GM18867 (cell line): ENCODE measurements around the gene ITCH.
"Not testable (repeated sequence)": the region's sequence is repeated elsewhere in the genome, so short reads cannot be mapped to it uniquely, and the experiment has no call there.

Source experiments
- ATAC-seq: cut with Tn5 transposase; IDR thresholded peaks from one replicate; pipeline ENCODE4 v1.9.1; 2021; ENCODE audit warnings: mild to moderate bottlenecking, moderate library complexity; ENCODE audit not compliant: unreplicated experiment

The ITCH gene

DNA sequence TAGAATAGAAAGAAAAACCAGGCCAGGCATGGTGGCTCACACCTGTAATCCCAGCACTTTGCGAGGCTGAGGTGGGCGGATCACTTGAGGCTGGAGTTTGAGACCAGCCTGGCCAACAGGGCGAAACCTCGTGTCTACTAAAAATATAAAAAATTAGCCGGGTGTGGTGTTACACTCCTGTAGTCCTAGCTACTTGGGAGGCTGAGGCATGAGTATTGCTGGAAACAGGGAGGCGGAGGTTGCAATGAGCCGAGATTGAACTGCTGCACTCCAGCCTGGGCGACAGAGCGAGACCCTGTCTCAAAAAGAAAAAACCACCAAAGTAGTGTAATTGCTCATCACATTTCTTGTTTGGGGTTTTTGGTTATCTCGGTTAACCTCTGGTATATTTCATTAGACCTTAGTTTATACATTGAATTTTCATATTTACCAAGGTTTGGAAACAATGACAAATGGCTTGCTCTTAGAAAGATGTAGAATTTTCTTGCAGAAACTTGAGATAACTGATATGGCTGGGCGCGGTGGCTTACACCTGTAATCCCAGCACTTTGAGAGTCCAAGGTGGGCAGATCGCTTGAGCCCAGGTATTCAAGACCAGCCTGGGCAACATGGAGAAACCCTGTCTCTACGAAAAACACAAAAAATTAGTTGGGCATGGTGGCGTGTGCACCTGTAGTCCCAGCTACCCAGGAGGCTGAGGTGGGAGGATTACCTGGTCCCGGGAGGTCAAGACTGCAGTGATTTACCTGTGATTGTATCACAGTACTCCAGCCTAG is 14.2 kb downstream of the ITCH start:
- peak; percentile 50 for ATAC-seq

DNA sequence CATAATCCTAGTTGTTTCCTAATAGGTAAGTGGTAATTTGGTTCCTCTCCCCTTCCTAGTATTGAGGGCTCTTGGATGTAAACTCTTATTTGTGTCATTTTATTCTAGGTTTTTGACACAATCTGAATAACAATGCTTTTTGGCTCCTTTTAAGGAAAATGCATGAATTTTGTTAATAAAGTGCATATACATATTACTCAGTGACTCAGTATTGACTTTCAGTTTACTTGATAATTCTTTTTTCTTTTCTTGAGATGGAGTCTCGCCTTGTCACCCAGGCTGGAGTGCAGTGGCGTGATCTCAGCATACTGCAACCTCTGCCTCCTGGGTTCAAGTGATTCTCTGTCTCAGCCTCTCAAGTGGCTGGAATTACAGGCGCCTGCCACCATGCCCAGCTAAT is 19.1 kb downstream of the ITCH start:
- no peak for ATAC-seq

DNA sequence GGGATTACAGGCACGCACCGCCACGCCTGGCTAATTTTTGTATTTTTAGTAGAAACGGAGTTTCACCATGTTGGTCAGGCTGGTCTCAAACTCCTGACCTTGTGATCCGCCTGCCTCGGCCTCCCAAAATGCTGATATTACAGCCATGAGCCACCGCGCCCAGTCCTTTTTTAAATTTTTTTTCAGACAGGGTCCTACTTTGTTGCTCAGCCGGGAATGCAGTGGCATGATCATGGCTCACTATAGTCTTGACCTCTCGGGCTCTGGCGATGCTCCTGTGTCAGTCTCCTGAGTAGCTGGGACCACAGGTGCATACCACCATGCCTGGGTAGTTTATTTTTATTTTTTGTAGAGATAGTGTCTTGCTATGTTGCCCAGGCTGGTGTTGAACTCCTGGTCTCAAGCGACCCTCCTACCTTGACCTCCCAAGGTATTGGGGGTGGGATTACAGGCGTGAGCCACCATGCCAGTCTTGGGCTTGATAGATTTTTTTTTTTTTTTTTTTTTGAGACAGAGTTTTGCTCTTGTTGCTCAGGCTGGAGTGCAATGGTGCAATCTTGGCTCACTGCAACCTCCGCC is 19.9 kb downstream of the ITCH start:
- ATAC-seq: not testable (repeated sequence)

DNA sequence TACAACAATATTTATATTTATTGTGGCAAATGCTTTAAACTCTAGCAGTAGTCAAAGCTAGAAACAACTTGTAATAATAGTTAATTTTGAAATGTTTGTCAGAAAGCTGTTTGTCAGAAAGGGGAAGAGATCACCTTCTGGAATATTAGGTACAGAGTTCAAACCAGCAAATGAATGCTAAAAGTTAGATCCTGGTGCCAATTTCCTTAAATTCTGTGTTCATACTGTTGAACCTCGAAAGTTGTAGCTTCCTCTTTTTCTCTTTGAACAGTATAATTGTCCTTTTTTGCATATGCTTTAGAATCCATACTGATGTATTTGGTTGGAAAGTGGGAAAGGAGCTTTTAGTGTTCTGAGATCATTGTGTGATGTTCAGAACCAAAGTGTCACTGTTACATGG is 22.4 kb downstream of the ITCH start:
- no peak for ATAC-seq

- no peak for ATAC-seq
Measured at GRCh38 chr20:34388000-34388399, 24.9 kb downstream of the ITCH start.

GRCh38 chr20:34388678-34389077 is 25.6 kb downstream of the ITCH start:
- no peak for ATAC-seq

- ATAC-seq: no peak
Measured at GRCh38 chr20:34389206-34389953, 26.3 kb downstream of the ITCH start.

- no peak for ATAC-seq
Measured at GRCh38 chr20:34389954-34390555, 27.0 kb downstream of the ITCH start.

- no peak for ATAC-seq
Measured at GRCh38 chr20:34396408-34396807, 33.3 kb downstream of the ITCH start.

GRCh38 chr20:34397096-34397495 is 34.0 kb downstream of the ITCH start:
- ATAC-seq: no peak

DNA sequence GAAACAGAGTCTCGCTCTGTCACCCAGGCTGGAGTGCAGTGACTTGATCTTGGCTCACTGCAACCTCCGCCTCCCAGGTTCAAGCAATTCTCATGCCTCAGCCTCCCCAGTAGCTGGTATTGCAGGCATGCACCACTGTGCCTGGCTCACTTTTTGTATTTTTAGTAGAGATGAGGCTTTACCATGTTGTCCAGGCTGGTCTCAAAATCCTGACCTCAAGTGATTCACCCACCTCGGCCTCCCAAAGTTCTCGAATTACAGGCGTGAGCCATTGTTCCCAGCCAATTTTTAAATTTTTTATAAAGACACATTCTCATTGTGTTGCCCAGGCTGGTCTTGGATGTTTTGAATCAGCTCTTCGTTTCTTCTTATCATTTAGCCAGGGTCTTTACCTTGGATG is 37.7 kb downstream of the ITCH start:
- ATAC-seq: not testable (repeated sequence)

GRCh38 chr20:34401741-34402455 is 38.8 kb downstream of the ITCH start:
- ATAC-seq: no peak

DNA sequence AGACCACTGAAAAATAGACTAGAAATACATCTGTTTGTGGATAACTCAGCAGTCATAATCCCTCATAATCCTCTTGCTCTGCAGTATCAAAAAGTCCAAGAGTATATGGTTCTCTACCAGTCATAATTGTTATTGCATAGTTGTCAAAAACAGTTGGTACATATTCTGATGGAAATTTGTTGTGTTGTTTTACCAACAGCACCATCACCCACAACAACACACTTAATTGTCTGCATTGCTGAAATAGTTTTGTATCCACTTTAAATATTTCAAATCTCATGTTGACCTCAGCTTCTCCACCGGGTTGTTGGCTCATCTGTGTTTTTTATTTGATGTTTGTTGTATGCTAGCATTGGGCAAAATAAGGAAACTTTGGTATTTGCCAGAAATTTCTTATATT is 39.4 kb downstream of the ITCH start:
- no peak for ATAC-seq

DNA sequence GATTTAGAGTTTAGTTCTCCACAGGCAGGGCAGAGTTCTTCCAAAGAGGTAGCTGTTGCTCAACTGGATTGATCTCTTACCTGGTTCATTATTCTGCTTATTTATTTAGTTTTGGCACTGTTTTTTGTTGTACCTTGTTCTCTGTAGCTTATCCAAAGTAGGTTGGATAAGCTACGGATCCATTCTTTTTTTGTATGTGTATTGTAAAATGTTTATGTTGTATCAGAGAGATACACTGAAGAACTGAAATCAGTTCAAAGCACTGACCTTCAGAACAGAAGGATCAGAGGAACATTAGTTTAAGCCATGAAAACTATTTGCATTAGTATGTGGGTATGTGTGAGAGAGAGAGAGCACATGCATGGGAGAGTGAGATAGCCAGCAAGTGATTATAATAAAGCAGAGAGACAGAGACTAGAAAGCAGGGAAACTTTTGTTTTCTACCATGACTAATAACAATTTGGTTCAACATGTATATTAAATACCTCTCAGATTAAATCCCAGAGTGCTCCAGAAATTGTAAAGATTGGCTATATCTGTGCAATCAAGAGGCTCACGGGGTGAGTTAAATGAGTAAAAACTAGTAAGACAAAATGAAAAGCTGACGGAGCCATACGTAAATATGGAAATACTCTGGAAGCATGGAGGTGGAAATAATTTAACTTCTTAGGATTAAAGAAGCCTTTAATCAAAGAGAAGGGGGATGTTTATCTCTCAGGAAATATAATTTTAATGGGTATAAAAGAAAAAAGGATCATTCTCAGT is 40.2 kb downstream of the ITCH start:
- ATAC-seq: no peak

DNA sequence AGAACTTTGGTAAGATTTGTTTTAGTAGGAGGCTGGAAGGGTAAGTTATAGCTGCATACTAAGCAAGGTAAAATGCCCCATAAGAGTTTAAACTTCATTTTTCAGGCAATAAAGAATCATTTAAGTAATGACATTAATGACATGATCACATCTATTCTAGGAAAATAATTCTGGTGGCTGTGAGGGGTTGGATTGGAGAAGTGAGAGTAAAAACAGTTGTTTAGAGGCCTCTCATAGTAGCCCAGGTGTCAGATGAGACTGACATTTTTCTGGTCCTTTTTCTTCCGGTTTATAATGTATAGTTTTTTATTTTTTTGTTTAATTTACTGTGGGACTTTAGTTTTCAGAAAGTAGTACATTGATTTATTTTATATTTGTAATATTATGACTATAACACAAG is 40.8 kb downstream of the ITCH start:
- no peak for ATAC-seq

- ATAC-seq: no peak
Measured at GRCh38 chr20:34404803-34405202, 41.7 kb downstream of the ITCH start.

GRCh38 chr20:34405247-34405651 is 42.2 kb downstream of the ITCH start:
- not testable (repeated sequence) for ATAC-seq

GRCh38 chr20:34405942-34406341 is 42.9 kb downstream of the ITCH start:
- not testable (repeated sequence) for ATAC-seq

DNA sequence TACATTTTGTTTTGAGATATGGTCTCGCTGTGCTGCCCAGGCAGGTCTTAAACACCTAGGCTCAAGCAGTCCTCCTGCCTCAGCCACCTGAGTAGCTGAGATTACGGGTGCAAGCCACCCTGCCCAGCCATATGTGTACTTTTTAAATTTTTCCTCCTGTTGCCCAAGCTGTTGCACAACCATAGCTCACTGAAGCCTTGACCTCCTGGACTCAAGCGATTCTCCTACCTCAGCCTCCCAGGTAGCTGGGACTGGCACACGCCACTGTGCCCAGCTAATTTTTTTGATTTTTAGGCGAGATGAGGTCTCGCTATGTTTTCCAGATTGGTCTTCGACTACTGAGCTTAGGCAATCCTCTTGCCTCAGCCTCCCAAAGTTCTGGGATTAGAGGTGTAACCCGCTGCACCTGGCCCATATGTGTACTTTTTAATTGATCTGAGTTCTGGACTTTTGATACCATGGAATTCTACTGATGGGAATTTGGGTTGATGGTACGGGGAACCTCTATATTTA is 44.9 kb downstream of the ITCH start:
- no peak for ATAC-seq

- no peak for ATAC-seq
Measured at GRCh38 chr20:34410336-34410735, 47.3 kb downstream of the ITCH start.
